ENCODE results near the gene XRCC1.

Gene XRCC1

GRCh38 chr19:43611788-43612187 is 36.5 kb upstream of the XRCC1 start, which contains the start of gene SRRM5 (continued):
- no peak for TF ChIP-seq PRDM6 (tag by site-specific recombination; IDR thresholded peaks at IDR 0.05)
- no peak for TF ChIP-seq ZSCAN30 (tag by site-specific recombination; IDR thresholded peaks at IDR 0.05)

GRCh38 chr19:43610493-43610892 is 35.2 kb upstream of the XRCC1 start:
- peak overlapping the region; percentile 52; the same call in 1 of the 2 replicates for H3K27ac ChIP-seq (ENCODE audit: extremely low read depth, low read depth, low read length)
- POLR2A ChIA-PET: interaction anchor here (0.5 to 1.3 kb wide), 4 partner anchors 13 to 117 kb away, joined by 3 to 4 read pairs (median 4); no protein-coding TSS in a partner anchor
- H3K4me1 ChIP-seq (ENCODE audit: control insufficient read depth, insufficient read depth, low read length): peaks cover 28% of the 10 kb centered on the region
- H3K4me3 ChIP-seq (ENCODE audit: low read depth, low read length): no peak overlapping the region
- no peaks in the 10 kb centered on the region; the same call in 1 of the 2 replicates for H3K9me3 ChIP-seq (ENCODE audit: control insufficient read depth, insufficient read depth, low read depth, low read length)
- CTCF ChIA-PET: interaction anchor here (1.3 kb wide), 1 partner anchor 41 kb away, joined by 3 read pairs; no protein-coding TSS in a partner anchor
- H3K36me3 ChIP-seq (ENCODE audit: control insufficient read depth in 2 of 2, insufficient read depth in 1 of 2, low read length in 2 of 2): peaks cover 58 to 84% of the 10 kb centered on the region in 2 experiments
- TF ChIP-seq ZBTB21 (tag by site-specific recombination; IDR thresholded peaks at IDR 0.05) (peak; percentile 33; the same call in 1 of the 2 replicates), ZNF558 (tag by site-specific recombination; IDR thresholded peaks at IDR 0.05) (no peak), ZBTB17 (tag by site-specific recombination; IDR thresholded peaks at IDR 0.05) (no peak), ZBTB48 (tag by site-specific recombination; IDR thresholded peaks at IDR 0.05) (no peak), ZNF600 (tag by site-specific recombination; IDR thresholded peaks at IDR 0.05) (peak; percentile 68), ZXDB (tag by site-specific recombination; IDR thresholded peaks at IDR 0.05) (no peak), SP3 (tag by site-specific recombination; IDR thresholded peaks at IDR 0.05) (peak; percentile 15; the same call in 1 of the 2 replicates), HOXC10 (CRISPR knock-in tag; IDR thresholded peaks at IDR 0.05) (no peak), SP2 (tag by site-specific recombination; IDR thresholded peaks at IDR 0.05) (peak; percentile 74), SCRT2 (tag by site-specific recombination; IDR thresholded peaks at IDR 0.05) (peak; percentile 84), KLF8 (tag by site-specific recombination; IDR thresholded peaks at IDR 0.05) (0 out of 2 replicates have a peak, but pooled peaks have one; percentile 32), ZNF26 (tag by site-specific recombination; IDR thresholded peaks at IDR 0.05) (no peak), ZNF18 (tag by site-specific recombination; IDR thresholded peaks at IDR 0.05) (peak; percentile 82), ZNF426 (tag by site-specific recombination; IDR thresholded peaks at IDR 0.05) (no peak), ZBTB1 (tag by site-specific recombination; IDR thresholded peaks at IDR 0.05) (no peak), ZNF571 (tag by site-specific recombination; IDR thresholded peaks at IDR 0.05) (no peak), ZNF24 (tag by site-specific recombination; IDR thresholded peaks at IDR 0.05) (0 out of 2 replicates have a peak, but pooled peaks have one; percentile 66), YY2 (tag by site-specific recombination; IDR thresholded peaks at IDR 0.05) (no peak), ZSCAN18 (tag by site-specific recombination; IDR thresholded peaks at IDR 0.05) (no peak), ZFP37 (tag by site-specific recombination; IDR thresholded peaks at IDR 0.05) (no peak), ZIC2 (tag by site-specific recombination; IDR thresholded peaks at IDR 0.05) (peak; percentile 98), ZNF626 (tag by site-specific recombination; IDR thresholded peaks at IDR 0.05) (no peak), ZNF221 (tag by site-specific recombination; IDR thresholded peaks at IDR 0.05; ENCODE audit: borderline replicate concordance) (no peak), SP7 (tag by site-specific recombination; IDR thresholded peaks at IDR 0.05) (peak; percentile 52; the same call in 1 of the 2 replicates), PRDM6 (tag by site-specific recombination; IDR thresholded peaks at IDR 0.05) (peak; percentile 78; the same call in 1 of the 2 replicates), PRDM1 (tag by site-specific recombination; IDR thresholded peaks at IDR 0.05) (peak; percentile 81), ZNF16 (tag by site-specific recombination; IDR thresholded peaks at IDR 0.05; ENCODE audit: low read depth) (no peak), ZNF175 (tag by site-specific recombination; IDR thresholded peaks at IDR 0.05) (no peak)

Measured in HEK293 (cell line).